HepG2 (cell line): ENCODE measurements around the gene AHCY. TPM values are rescaled to one million over a fixed set of nuclear protein-coding genes. Genes with fewer than 3 reads are reported as not detected.

ENCODE experiments used
- GATAD2A ChIP-seq: IDR thresholded peaks from 2 replicates; pipeline ENCODE4 v1.6.1; 2016
- KAT2B ChIP-seq: fragments of 150-350 bp; IDR thresholded peaks from 2 replicates; pipeline ENCODE4 v1.6.1; 2014; ENCODE audit warnings: low read depth, low read length, borderline replicate concordance
- MAX ChIP-seq: IDR thresholded peaks from 2 replicates; pipeline ENCODE4 v1.6.1; 2012; ENCODE audit warnings: inconsistent platforms
- NFKB2 ChIP-seq: sonication (generic); formaldehyde crosslinking; IDR thresholded peaks from 2 replicates; pipeline ENCODE4 v1.4.0; 2020; ENCODE audit warnings: missing genetic modification reagents, borderline replicate concordance
- NR3C1 ChIP-seq: sonication (generic); formaldehyde crosslinking; IDR thresholded peaks from 2 replicates; pipeline ENCODE4 v1.4.0; 2020; ENCODE audit warnings: missing genetic modification reagents
- PAX8 ChIP-seq: sonication (generic); formaldehyde crosslinking; IDR thresholded peaks from 2 replicates; pipeline ENCODE4 v1.8.0; 2022; ENCODE audit warnings: mild to moderate bottlenecking, missing genetic modification reagents, borderline replicate concordance
- PCBP1 ChIP-seq: fragments of 200-400 bp; formaldehyde crosslinking; IDR thresholded peaks from 2 replicates; pipeline ENCODE4 v1.6.1; 2017; ENCODE audit warnings: mild to moderate bottlenecking, low read depth, low read length, borderline replicate concordance
- POLR2AphosphoS5 ChIP-seq: IDR thresholded peaks from 2 replicates; pipeline ENCODE4 v1.6.1; 2012; ENCODE audit warnings: low read depth, low read length
- PRPF4 ChIP-seq: fragments of 200-400 bp; formaldehyde crosslinking; IDR thresholded peaks from 2 replicates; pipeline ENCODE4 v1.6.1; 2016; ENCODE audit warnings: low read length, low read depth; ENCODE audit not compliant: poor library complexity, severe bottlenecking
- RNF219 ChIP-seq: sonication (generic); formaldehyde crosslinking; IDR thresholded peaks from 2 replicates; pipeline ENCODE4 v1.5.0; 2020; ENCODE audit warnings: mild to moderate bottlenecking, missing genetic modification reagents
- SMAD3 ChIP-seq: sonication (generic); formaldehyde crosslinking; IDR thresholded peaks from 2 replicates; pipeline ENCODE4 v1.4.0; 2020; ENCODE audit warnings: missing genetic modification reagents
- SOX5 ChIP-seq: IDR thresholded peaks from 2 replicates; pipeline ENCODE4 v1.6.1; 2016; ENCODE audit warnings: borderline replicate concordance
- YEATS2 ChIP-seq: sonication (generic); formaldehyde crosslinking; IDR thresholded peaks from 2 replicates; pipeline ENCODE4 v1.4.0; 2020; ENCODE audit warnings: missing genetic modification reagents, borderline replicate concordance
- ZBTB26 ChIP-seq: IDR thresholded peaks from 2 replicates; pipeline ENCODE4 v1.6.1; 2016; ENCODE audit warnings: missing compliant biosample characterization, missing genetic modification reagents, borderline replicate concordance
- ZBTB8A ChIP-seq: sonication (generic); formaldehyde crosslinking; IDR thresholded peaks from 2 replicates; pipeline ENCODE4 v1.4.0; 2020; ENCODE audit warnings: mild to moderate bottlenecking, low read depth, missing genetic modification reagents, borderline replicate concordance
- ZFAT ChIP-seq: sonication (generic); formaldehyde crosslinking; conservative IDR thresholded peaks from 2 replicates; pipeline ENCODE4 v1.8.1; 2023; ENCODE audit warnings: missing genetic modification reagents, inconsistent platforms
- ZNF136 ChIP-seq: sonication (generic); formaldehyde crosslinking; IDR thresholded peaks from 2 replicates; pipeline ENCODE4 v1.8.1; 2022; ENCODE audit warnings: low read depth, mild to moderate bottlenecking, moderate library complexity, missing genetic modification reagents
- ZNF205 ChIP-seq: IDR thresholded peaks from 2 replicates; pipeline ENCODE4 v1.6.1; 2018; ENCODE audit warnings: missing biosample characterization, missing genetic modification reagents
- ZNF224 ChIP-seq: sonication (generic); formaldehyde crosslinking; IDR thresholded peaks from 2 replicates; pipeline ENCODE4 v1.5.0; 2020; ENCODE audit warnings: mild to moderate bottlenecking, missing genetic modification reagents
- ZNF292 ChIP-seq: sonication (generic); formaldehyde crosslinking; IDR thresholded peaks from 2 replicates; pipeline ENCODE4 v1.8.1; 2022; ENCODE audit warnings: mild to moderate bottlenecking, low read depth, missing genetic modification reagents, borderline replicate concordance
- ZNF343 ChIP-seq: sonication (generic); formaldehyde crosslinking; IDR thresholded peaks from 2 replicates; pipeline ENCODE4 v1.4.0; 2020; ENCODE audit warnings: mild to moderate bottlenecking, missing genetic modification reagents
- ZNF558 ChIP-seq: sonication (generic); formaldehyde crosslinking; IDR thresholded peaks from 2 replicates; pipeline ENCODE4 v1.9.0; 2022; ENCODE audit warnings: mild to moderate bottlenecking, missing genetic modification reagents, borderline replicate concordance
- polyA plus RNA-seq, 8 experiments: library from polyadenylated mRNA; depleted of rRNA in 3 of 8; stranded (reverse) in 7 of 8; unstranded in 1 of 8; fragments of >200 nt; fragmentation: Illumina TruSeq in 4 of 8; extraction: Trizol in 4 of 8; gene quantifications; 2 replicates each; pipeline versions ENCODE4 v1.2.1 to v1.2.3, GENCODE V29; 2011 to 2016; ENCODE audit warnings: low read depth in 4 of 8, missing spikeins in 1 of 8, mixed read lengths in 1 of 8; ENCODE audit not compliant: insufficient read depth in 1 of 8
- total RNA-seq, 5 experiments: library from RNA; depleted of rRNA; stranded (reverse); fragments of >200 nt; fragmentation: Illumina TruSeq; extraction: Trizol; gene quantifications; 2 replicates each; pipeline ENCODE4 v1.2.3, GENCODE V29; 2016; ENCODE audit warnings: low read depth in 1 of 5
- TF ChIP-seq, protein P1 (sequence below): sonication (generic); formaldehyde crosslinking; IDR thresholded peaks from 2 replicates; pipeline ENCODE4 v1.9.0; 2021; ENCODE audit warnings: missing genetic modification reagents, borderline replicate concordance

The AHCY gene
- total and polyA plus RNA-seq, 2 of the 13 experiments (the other 11 are each of a cell fraction or from before 2014, with no cell fraction given) = 407 to 419 TPM

- TF ChIP-seq RNF219 = no peak
- peak; percentile 61 for TF ChIP-seq ZNF292 (CRISPR knock-in tag)
- TF ChIP-seq ZNF205 (CRISPR knock-in tag) = peak; percentile 88
- peak; percentile 84; the same call in 1 of the 2 replicates for TF ChIP-seq ZNF343
- peak; percentile 91 for TF ChIP-seq GATAD2A (CRISPR knock-in tag)
- no peak; the same call in 1 of the 2 replicates for TF ChIP-seq ZBTB26 (CRISPR knock-in tag)
- no peak for TF ChIP-seq PRPF4
- peak; percentile 97 for TF ChIP-seq SOX5 (CRISPR knock-in tag)
- TF ChIP-seq ZFAT = no peak
- TF ChIP-seq, protein P1, sequence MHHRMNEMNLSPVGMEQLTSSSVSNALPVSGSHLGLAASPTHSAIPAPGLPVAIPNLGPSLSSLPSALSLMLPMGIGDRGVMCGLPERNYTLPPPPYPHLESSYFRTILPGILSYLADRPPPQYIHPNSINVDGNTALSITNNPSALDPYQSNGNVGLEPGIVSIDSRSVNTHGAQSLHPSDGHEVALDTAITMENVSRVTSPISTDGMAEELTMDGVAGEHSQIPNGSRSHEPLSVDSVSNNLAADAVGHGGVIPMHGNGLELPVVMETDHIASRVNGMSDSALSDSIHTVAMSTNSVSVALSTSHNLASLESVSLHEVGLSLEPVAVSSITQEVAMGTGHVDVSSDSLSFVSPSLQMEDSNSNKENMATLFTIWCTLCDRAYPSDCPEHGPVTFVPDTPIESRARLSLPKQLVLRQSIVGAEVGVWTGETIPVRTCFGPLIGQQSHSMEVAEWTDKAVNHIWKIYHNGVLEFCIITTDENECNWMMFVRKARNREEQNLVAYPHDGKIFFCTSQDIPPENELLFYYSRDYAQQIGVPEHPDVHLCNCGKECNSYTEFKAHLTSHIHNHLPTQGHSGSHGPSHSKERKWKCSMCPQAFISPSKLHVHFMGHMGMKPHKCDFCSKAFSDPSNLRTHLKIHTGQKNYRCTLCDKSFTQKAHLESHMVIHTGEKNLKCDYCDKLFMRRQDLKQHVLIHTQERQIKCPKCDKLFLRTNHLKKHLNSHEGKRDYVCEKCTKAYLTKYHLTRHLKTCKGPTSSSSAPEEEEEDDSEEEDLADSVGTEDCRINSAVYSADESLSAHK = no peak
- peak; percentile 92 for TF ChIP-seq ZNF136
- no peak for TF ChIP-seq KAT2B
- peak; percentile 73; the same call in 1 of the 2 replicates for TF ChIP-seq POLR2AphosphoS5
- no peak for TF ChIP-seq NR3C1 (CRISPR knock-in tag)
- peak; percentile 58; the same call in 1 of the 2 replicates for TF ChIP-seq NFKB2
- TF ChIP-seq MAX = peak; percentile 95
- TF ChIP-seq ZNF558 (CRISPR knock-in tag) = no peak
- TF ChIP-seq ZBTB8A (CRISPR knock-in tag) = no peak
- TF ChIP-seq SMAD3 = peak; percentile 90
- peak; percentile 7; the same call in 1 of the 2 replicates for TF ChIP-seq ZNF224 (CRISPR knock-in tag)
- peak; percentile 93; the same call in 1 of the 2 replicates for TF ChIP-seq PCBP1
- peak; percentile 65; the same call in 1 of the 2 replicates for TF ChIP-seq YEATS2
- TF ChIP-seq PAX8 = peak; percentile 67; the same call in 1 of the 2 replicates
These were observed 8.2 kb upstream of the AHCY start (continued) for GRCh38 chr20:34311118-34312023.
